ENCODE data around the gene GSC. TPM values are rescaled to one million over a fixed set of nuclear protein-coding genes. Genes with fewer than 3 reads are reported as not detected.

GSC gene
- total RNA-seq, 2 donors from 2014 or later = 37.0 to 94.4 TPM

DNA sequence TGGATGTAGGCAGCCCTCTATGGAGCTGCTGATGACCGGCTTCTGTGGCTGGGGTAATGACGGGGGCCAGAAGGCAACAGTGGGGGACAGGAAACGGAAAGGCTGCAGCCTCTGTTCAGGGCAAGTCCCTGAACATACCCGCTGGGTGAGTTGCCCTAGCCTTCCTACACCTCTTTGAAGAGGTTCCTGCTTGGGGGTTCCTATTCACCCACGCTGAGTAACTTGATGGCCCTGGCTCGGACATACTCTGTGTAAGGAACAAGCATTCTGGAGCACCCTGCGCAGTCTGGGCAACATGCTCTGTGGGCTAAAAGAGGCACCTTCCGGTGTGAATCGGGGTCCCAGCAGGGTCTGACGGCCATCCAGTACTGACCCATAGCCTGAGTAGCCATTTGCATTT lies 17.7 kb upstream of the GSC start:
- Mint-ChIP-seq H3K4me1 (no peaks in the 10 kb centered on the region), H3K4me3 (no peak overlapping the region), H3K27ac (no peak overlapping the region), H3K27me3 (ENCODE audit: insufficient read depth) (peaks cover 66% of the 10 kb centered on the region), H3K36me3 (ENCODE audit: low read depth) (peaks cover 3% of the 10 kb centered on the region), H3K9me3 (no peaks in the 10 kb centered on the region)
- H3K27me3 ChIP-seq (ENCODE audit: control insufficient read depth, insufficient read depth, low read length, poor library complexity, severe bottlenecking) = peaks cover 62% of the 10 kb centered on the region
- H3K9me3 ChIP-seq (ENCODE audit: control insufficient read depth, low read length) = no peaks in the 10 kb centered on the region
- H3K27ac ChIP-seq (ENCODE audit: low read depth, low read length) = no peak overlapping the region
- no peak overlapping the region for H3K4me3 ChIP-seq (ENCODE audit: low read length)
- H3K4me1 ChIP-seq (ENCODE audit: control insufficient read depth, insufficient read depth, low read length) = no peaks in the 10 kb centered on the region
- no peak overlapping the region for H3K9ac ChIP-seq (ENCODE audit: extremely low read depth, low read length, poor library complexity, severe bottlenecking)
- WGBS, 2 experiments (ENCODE audit: insufficient coverage in 1 of 2, insufficient read length in 1 of 2) = 90 to 93% methylated on average over 9 to 10 of the region's 10 CpGs
- TF ChIP-seq, protein P1, sequence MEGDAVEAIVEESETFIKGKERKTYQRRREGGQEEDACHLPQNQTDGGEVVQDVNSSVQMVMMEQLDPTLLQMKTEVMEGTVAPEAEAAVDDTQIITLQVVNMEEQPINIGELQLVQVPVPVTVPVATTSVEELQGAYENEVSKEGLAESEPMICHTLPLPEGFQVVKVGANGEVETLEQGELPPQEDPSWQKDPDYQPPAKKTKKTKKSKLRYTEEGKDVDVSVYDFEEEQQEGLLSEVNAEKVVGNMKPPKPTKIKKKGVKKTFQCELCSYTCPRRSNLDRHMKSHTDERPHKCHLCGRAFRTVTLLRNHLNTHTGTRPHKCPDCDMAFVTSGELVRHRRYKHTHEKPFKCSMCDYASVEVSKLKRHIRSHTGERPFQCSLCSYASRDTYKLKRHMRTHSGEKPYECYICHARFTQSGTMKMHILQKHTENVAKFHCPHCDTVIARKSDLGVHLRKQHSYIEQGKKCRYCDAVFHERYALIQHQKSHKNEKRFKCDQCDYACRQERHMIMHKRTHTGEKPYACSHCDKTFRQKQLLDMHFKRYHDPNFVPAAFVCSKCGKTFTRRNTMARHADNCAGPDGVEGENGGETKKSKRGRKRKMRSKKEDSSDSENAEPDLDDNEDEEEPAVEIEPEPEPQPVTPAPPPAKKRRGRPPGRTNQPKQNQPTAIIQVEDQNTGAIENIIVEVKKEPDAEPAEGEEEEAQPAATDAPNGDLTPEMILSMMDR (conservative IDR thresholded peaks at IDR 0.05) = no peak
- no peak for DNase-seq
- no peaks in the 10 kb centered on the region for H3K36me3 ChIP-seq (ENCODE audit: control insufficient read depth, insufficient read depth, low read length)

DNA sequence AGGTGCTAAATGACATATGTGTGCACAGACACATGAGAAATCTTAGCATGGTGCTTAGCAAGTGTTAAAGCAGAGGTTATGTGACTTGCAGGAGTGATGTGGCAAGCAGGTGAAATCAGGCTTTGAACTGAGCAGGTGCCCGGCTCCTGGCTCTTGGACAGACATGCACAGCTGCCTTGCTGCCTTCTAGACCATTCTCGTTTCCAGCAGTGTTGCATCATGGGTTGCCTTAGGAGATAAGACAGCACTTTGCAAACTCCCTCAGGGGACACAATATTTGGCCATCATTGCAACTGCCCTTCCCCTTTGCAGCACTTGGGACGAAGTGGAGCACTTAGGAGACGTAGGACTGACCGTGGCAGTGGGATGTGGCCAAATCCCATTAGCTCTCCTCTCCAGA lies 17.2 kb upstream of the GSC start:
- H3K4me3 Mint-ChIP-seq = no peak overlapping the region
- H3K36me3 Mint-ChIP-seq (ENCODE audit: low read depth) = peaks cover 3% of the 10 kb centered on the region
- Histone ChIP-seq H3K9me3 (ENCODE audit: control insufficient read depth, low read length) (no peaks in the 10 kb centered on the region), H3K4me1 (ENCODE audit: control insufficient read depth, insufficient read depth, low read length) (no peaks in the 10 kb centered on the region), H3K36me3 (ENCODE audit: control insufficient read depth, insufficient read depth, low read length) (no peaks in the 10 kb centered on the region), H3K27ac (ENCODE audit: low read depth, low read length) (no peak overlapping the region), H3K4me3 (ENCODE audit: low read length) (no peak overlapping the region), H3K27me3 (ENCODE audit: control insufficient read depth, insufficient read depth, low read length, poor library complexity, severe bottlenecking) (peaks cover 56% of the 10 kb centered on the region), H3K9ac (ENCODE audit: extremely low read depth, low read length, poor library complexity, severe bottlenecking) (no peak overlapping the region)
- peak; percentile 50 for DNase-seq
- WGBS, 2 experiments (ENCODE audit: insufficient coverage in 1 of 2, insufficient read length in 1 of 2) = 70 to 74% methylated on average over 5 of the region's 5 CpGs
- H3K27ac Mint-ChIP-seq = no peak overlapping the region
- TF ChIP-seq, protein P1 (conservative IDR thresholded peaks at IDR 0.05) = no peak
- H3K4me1 Mint-ChIP-seq = peaks cover 3% of the 10 kb centered on the region
- H3K9me3 Mint-ChIP-seq = no peaks in the 10 kb centered on the region
- H3K27me3 Mint-ChIP-seq (ENCODE audit: insufficient read depth) = peaks cover 61% of the 10 kb centered on the region

DNA sequence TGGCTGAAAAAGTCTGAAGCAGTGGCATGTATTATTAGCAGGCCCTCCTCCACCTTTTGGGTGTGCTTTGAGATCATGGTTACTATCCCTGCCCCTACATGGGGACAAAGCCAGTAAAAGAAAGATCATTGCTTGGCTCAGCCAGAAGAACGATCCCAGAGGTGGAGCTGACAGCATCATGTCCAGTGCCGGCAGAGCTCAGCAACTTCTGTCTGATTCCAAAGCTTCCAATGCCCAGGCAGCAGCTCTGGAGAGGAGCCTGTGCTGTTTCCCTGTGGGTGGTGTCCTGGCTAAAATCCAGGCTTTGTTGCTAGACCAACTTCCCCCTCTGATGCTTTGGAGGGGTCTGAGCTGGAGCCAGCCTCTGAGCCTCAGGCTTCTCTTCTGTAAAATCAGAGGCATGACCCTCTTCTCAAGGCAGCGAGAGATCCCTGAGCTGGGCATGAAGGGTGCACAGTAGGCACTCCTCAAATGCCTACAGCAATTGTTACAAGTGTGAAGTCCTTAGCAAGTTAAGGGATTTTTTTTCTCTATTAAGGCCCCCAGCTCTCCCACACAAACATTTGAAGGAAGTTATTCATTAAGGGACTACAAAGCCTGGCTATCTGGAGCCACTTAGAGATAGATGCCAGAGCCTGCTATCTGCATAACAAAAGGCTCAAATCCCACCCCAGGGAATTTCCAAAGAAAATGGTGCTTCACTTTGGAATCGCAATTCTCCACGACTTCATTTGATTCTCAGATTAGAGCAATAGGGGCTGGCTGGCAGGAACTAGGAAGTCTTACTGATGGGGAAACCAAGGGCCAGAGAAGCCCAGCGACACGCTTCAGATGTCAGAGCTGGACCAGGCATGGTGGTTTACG lies 10.9 kb upstream of the GSC start:
- no peaks in the 10 kb centered on the region for H3K9me3 ChIP-seq (ENCODE audit: control insufficient read depth, low read length)
- peak overlapping the region; percentile 31 for H3K27ac Mint-ChIP-seq
- no peaks in the 10 kb centered on the region for H3K36me3 ChIP-seq (ENCODE audit: control insufficient read depth, insufficient read depth, low read length)
- peak; percentile 84 for DNase-seq
- H3K36me3 Mint-ChIP-seq (ENCODE audit: low read depth) = no peaks in the 10 kb centered on the region
- H3K4me3 ChIP-seq (ENCODE audit: low read length) = no peak overlapping the region
- TF ChIP-seq, protein P1 (conservative IDR thresholded peaks at IDR 0.05) = no peak
- WGBS, 2 experiments (ENCODE audit: insufficient coverage in 1 of 2, insufficient read length in 1 of 2) = 25 to 39% methylated on average over 5 to 8 of the region's 8 CpGs
- H3K27ac ChIP-seq (ENCODE audit: low read depth, low read length) = no peak overlapping the region
- peaks cover 16% of the 10 kb centered on the region for H3K4me1 ChIP-seq (ENCODE audit: control insufficient read depth, insufficient read depth, low read length)
- peaks cover 48% of the 10 kb centered on the region for H3K27me3 Mint-ChIP-seq (ENCODE audit: insufficient read depth)
- peaks cover 45% of the 10 kb centered on the region for H3K4me1 Mint-ChIP-seq
- H3K4me3 Mint-ChIP-seq = no peak overlapping the region
- peaks cover 34% of the 10 kb centered on the region for H3K27me3 ChIP-seq (ENCODE audit: control insufficient read depth, insufficient read depth, low read length, poor library complexity, severe bottlenecking)
- H3K9me3 Mint-ChIP-seq = no peaks in the 10 kb centered on the region
- no peak overlapping the region for H3K9ac ChIP-seq (ENCODE audit: extremely low read depth, low read length, poor library complexity, severe bottlenecking)

All from endodermal cell (in vitro differentiated cells).